SK-N-SH (cell line): ENCODE results near the gene HK2.

Experiments
- ELF1 ChIP-seq: IDR thresholded peaks from 2 replicates; pipeline ENCODE4 v1.4.0; 2012
- EZH2phosphoT487 ChIP-seq: fragments of 200-600 bp; sonication (generic); IDR thresholded peaks from 2 replicates; pipeline ENCODE4 v1.6.1; 2017; ENCODE audit warnings: low read depth, mixed run types, mild to moderate bottlenecking, antibody characterized with exemption, moderate library complexity, borderline replicate concordance
- FOXM1 ChIP-seq: IDR thresholded peaks from 2 replicates; pipeline ENCODE4 v1.4.0; 2012; ENCODE audit warnings: low read depth, mild to moderate bottlenecking
- TAF1 ChIP-seq: IDR thresholded peaks from 2 replicates; pipeline ENCODE4 v1.6.1; 2012; ENCODE audit warnings: low read depth, mild to moderate bottlenecking, low read length, moderate library complexity, borderline replicate concordance
- TF ChIP-seq, protein P1 (sequence below): fragments of 200-600 bp; sonication (generic); IDR thresholded peaks from 2 replicates; pipeline ENCODE4 v1.6.1; 2017; ENCODE audit warnings: antibody characterized with exemption, mild to moderate bottlenecking, moderate library complexity
- TF ChIP-seq, protein P2 (sequence below): IDR thresholded peaks from 2 replicates; pipeline ENCODE4 v1.6.1; 2012; ENCODE audit warnings: mild to moderate bottlenecking, low read depth, low read length, moderate library complexity

DNA sequence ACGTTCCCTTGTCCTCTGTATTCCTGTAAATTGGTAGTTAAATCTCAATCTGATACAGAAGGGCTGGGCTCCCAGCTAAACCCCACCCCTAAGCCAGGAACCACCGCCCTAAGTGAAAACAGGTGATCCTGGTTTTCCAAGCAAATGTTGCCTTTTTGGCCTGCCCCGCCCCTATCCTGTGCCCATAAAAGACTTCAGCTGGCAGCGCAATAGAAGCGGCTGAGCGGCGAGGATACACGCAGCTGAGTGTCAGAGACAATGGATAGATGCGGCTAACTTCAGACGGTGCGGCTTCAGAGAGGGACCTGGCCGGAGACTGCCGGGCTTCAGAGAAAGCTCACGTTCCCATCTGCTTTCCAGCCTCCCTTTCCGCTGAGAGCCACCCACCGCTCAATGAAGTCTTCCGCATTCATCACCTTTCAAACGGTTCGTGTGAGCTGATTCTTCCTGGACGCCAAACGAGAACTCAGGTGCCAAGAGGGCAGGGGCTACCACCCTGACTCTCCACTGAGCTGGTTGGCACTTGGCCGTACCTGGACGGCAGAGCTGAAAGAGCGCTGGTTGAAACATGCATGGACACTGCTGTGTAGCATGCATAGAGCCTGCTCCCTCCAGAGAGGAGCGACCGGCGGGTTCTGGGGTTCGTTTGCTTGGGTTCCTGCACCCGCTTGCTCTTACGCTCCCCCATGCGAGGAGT, 75.0 kb downstream of the HK2 start:
- TF ChIP-seq, protein P1, sequence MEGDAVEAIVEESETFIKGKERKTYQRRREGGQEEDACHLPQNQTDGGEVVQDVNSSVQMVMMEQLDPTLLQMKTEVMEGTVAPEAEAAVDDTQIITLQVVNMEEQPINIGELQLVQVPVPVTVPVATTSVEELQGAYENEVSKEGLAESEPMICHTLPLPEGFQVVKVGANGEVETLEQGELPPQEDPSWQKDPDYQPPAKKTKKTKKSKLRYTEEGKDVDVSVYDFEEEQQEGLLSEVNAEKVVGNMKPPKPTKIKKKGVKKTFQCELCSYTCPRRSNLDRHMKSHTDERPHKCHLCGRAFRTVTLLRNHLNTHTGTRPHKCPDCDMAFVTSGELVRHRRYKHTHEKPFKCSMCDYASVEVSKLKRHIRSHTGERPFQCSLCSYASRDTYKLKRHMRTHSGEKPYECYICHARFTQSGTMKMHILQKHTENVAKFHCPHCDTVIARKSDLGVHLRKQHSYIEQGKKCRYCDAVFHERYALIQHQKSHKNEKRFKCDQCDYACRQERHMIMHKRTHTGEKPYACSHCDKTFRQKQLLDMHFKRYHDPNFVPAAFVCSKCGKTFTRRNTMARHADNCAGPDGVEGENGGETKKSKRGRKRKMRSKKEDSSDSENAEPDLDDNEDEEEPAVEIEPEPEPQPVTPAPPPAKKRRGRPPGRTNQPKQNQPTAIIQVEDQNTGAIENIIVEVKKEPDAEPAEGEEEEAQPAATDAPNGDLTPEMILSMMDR, result no peak
- TF ChIP-seq EZH2phosphoT487, result no peak
- TF ChIP-seq, protein P2, sequence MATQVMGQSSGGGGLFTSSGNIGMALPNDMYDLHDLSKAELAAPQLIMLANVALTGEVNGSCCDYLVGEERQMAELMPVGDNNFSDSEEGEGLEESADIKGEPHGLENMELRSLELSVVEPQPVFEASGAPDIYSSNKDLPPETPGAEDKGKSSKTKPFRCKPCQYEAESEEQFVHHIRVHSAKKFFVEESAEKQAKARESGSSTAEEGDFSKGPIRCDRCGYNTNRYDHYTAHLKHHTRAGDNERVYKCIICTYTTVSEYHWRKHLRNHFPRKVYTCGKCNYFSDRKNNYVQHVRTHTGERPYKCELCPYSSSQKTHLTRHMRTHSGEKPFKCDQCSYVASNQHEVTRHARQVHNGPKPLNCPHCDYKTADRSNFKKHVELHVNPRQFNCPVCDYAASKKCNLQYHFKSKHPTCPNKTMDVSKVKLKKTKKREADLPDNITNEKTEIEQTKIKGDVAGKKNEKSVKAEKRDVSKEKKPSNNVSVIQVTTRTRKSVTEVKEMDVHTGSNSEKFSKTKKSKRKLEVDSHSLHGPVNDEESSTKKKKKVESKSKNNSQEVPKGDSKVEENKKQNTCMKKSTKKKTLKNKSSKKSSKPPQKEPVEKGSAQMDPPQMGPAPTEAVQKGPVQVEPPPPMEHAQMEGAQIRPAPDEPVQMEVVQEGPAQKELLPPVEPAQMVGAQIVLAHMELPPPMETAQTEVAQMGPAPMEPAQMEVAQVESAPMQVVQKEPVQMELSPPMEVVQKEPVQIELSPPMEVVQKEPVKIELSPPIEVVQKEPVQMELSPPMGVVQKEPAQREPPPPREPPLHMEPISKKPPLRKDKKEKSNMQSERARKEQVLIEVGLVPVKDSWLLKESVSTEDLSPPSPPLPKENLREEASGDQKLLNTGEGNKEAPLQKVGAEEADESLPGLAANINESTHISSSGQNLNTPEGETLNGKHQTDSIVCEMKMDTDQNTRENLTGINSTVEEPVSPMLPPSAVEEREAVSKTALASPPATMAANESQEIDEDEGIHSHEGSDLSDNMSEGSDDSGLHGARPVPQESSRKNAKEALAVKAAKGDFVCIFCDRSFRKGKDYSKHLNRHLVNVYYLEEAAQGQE, result no peak
- no peak for TF ChIP-seq ELF1
- no peak for TF ChIP-seq FOXM1
- no peak for TF ChIP-seq TAF1
